ENCODE measurements around the gene OCSTAMP.
A peak's percentile ranks its signal among the peaks of the same experiment; 100 is the strongest.

Gene OCSTAMP

GRCh38 chr20:46566125-46566524, 15.7 kb upstream of the OCSTAMP start:
- TF ChIP-seq, protein P1, sequence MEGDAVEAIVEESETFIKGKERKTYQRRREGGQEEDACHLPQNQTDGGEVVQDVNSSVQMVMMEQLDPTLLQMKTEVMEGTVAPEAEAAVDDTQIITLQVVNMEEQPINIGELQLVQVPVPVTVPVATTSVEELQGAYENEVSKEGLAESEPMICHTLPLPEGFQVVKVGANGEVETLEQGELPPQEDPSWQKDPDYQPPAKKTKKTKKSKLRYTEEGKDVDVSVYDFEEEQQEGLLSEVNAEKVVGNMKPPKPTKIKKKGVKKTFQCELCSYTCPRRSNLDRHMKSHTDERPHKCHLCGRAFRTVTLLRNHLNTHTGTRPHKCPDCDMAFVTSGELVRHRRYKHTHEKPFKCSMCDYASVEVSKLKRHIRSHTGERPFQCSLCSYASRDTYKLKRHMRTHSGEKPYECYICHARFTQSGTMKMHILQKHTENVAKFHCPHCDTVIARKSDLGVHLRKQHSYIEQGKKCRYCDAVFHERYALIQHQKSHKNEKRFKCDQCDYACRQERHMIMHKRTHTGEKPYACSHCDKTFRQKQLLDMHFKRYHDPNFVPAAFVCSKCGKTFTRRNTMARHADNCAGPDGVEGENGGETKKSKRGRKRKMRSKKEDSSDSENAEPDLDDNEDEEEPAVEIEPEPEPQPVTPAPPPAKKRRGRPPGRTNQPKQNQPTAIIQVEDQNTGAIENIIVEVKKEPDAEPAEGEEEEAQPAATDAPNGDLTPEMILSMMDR (IDR thresholded peaks at IDR 0.05; ENCODE audit: insufficient read depth, low read length, poor library complexity, severe bottlenecking) = no peak
- no peaks in the 10 kb centered on the region; the same call in none of the 2 replicates for H3K27me3 ChIP-seq (replicated peaks; ENCODE audit: control insufficient read depth, insufficient read depth, low read length)

DNA sequence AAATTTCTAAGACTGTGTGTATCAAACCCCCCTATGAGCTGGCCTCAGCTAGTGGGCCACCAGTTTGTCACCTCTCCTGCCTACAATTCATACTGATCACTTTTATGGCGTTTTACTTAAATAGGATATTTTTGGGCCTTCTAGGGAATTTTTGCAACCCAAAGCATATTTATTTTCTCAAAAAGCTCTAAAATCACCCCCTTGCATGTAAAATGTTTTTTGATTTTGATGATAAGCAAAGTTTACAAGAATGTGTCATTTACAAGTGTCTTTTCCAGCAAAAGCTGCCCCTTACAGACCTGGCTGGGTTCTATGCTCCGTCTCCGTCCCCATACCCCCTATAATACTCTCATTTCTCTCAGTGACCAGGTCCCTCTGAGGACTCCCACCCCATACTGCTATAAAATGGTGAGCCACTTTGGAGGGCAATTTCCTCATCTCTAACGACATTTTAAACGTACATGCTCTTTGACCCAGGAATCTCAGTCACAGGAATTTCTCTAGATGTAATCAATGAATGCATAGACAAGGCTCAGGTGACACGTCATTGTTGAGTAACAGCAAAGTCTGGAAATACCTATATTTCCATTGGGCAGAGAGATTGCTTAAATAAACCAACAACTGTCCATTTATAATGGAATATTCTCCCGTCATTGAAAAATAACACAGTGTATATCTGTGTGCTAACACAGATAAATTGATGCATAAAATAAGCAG, 13.9 kb upstream of the OCSTAMP start:
- no peak for DNase-seq (ENCODE audit: extremely low read depth, insufficient read length)
- Histone ChIP-seq H3K4me3 (replicated peaks; ENCODE audit: low read depth, low read length) (no peak overlapping the region), H3K27me3 (replicated peaks; ENCODE audit: control insufficient read depth, insufficient read depth, low read length) (no peaks in the 10 kb centered on the region; the same call in none of the 2 replicates), H3K36me3 (ENCODE audit: control insufficient read depth, insufficient read depth, low read length) (no peaks in the 10 kb centered on the region)
- TF ChIP-seq, protein P1 (IDR thresholded peaks at IDR 0.05; ENCODE audit: insufficient read depth, low read length, poor library complexity, severe bottlenecking) = no peak

More at GRCh38 chr20:46566125-46566524, 15.7 kb upstream of the OCSTAMP start:
- no peak for DNase-seq (ENCODE audit: extremely low read depth, insufficient read length)
- Histone ChIP-seq H3K36me3 (ENCODE audit: control insufficient read depth, insufficient read depth, low read length) (no peaks in the 10 kb centered on the region), H3K4me3 (replicated peaks; ENCODE audit: low read depth, low read length) (no peak overlapping the region)

DNA sequence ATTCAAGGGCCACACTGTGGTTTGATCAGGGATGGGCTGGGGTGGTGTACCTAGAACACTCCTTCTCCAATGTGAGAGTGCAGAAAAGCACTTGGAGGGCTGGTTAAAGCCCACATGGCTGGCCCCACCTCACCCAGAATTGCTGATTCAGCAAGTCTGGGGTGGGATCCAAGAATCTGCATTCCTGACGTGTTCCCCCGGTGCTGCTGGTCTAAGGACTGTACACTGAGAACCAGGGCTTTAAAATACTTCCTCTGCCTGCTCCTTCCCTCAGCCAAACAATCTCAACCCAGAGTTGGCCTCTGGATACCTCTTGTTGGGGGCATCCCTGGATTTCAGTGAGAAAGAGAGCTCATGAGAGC, 13.4 kb upstream of the OCSTAMP start:
- H3K27me3 ChIP-seq (replicated peaks; ENCODE audit: control insufficient read depth, insufficient read depth, low read length) = no peaks in the 10 kb centered on the region; the same call in 1 of the 2 replicates
- no peak overlapping the region for H3K4me3 ChIP-seq (replicated peaks; ENCODE audit: low read depth, low read length)
- no peak for DNase-seq (ENCODE audit: extremely low read depth, insufficient read length)
- TF ChIP-seq, protein P1 (IDR thresholded peaks at IDR 0.05; ENCODE audit: insufficient read depth, low read length, poor library complexity, severe bottlenecking) = no peak
- no peaks in the 10 kb centered on the region for H3K36me3 ChIP-seq (ENCODE audit: control insufficient read depth, insufficient read depth, low read length)

DNA sequence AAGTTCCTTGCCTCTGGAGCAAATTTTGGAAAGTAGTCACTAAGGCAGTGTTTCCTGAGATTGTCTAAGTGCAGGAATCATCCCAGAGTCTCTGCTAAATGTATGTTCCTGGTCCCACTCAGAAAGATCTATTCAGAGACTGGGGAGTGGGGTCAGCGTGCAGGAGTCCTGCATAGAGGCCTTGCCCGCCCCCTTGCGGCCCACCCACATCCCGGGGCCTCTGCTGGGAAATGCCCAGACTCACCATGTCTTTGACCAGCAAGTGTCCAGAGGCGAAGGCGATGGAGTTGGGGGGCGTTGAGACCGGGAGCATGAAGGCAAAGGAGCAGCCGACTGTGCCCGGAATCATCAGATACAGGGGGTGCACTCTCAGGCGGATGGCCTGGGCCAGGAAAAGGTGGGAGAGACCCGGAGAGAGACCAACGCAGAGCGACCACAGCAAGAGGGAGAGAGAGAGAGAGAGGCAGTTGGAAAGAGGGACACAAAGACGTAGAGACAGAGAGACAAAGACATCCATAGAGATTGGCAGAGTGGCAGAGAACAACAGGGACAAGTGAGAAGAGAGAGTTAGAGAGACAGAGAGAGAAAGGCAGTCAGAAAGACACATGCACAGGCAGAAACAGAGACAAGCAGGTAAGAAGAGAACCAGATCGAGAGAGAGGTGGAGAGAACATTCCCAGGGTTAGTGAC, 12.9 kb upstream of the OCSTAMP start:
- H3K36me3 ChIP-seq (ENCODE audit: control insufficient read depth, insufficient read depth, low read length) = no peaks in the 10 kb centered on the region
- TF ChIP-seq, protein P1 (IDR thresholded peaks at IDR 0.05; ENCODE audit: insufficient read depth, low read length, poor library complexity, severe bottlenecking) = peak; percentile 36
- H3K4me3 ChIP-seq (replicated peaks; ENCODE audit: low read depth, low read length) = no peak overlapping the region
- DNase-seq (ENCODE audit: extremely low read depth, insufficient read length) = no peak
- no peaks in the 10 kb centered on the region; the same call in 1 of the 2 replicates for H3K27me3 ChIP-seq (replicated peaks; ENCODE audit: control insufficient read depth, insufficient read depth, low read length)

GRCh38 chr20:46562373-46563169, 12.1 kb upstream of the OCSTAMP start:
- TF ChIP-seq, protein P1 (IDR thresholded peaks at IDR 0.05; ENCODE audit: insufficient read depth, low read length, poor library complexity, severe bottlenecking) = peak; percentile 80
- Histone ChIP-seq H3K4me3 (replicated peaks; ENCODE audit: low read depth, low read length) (peak overlapping the region; percentile 60), H3K36me3 (ENCODE audit: control insufficient read depth, insufficient read depth, low read length) (no peaks in the 10 kb centered on the region), H3K27me3 (replicated peaks; ENCODE audit: control insufficient read depth, insufficient read depth, low read length) (no peaks in the 10 kb centered on the region; the same call in 1 of the 2 replicates)
- no peak for DNase-seq (ENCODE audit: extremely low read depth, insufficient read length)
